OCI-LY1 (cell line): ENCODE measurements around the gene OTOP3.

Experiments
- H2AFZ ChIP-seq: fragments of 200-600 bp; sonication (generic), shearing (Covaris generic); 2 replicates; pipeline ENCODE4 v1.6.0; 2014; ENCODE audit warnings: antibody characterized with exemption, mild to moderate bottlenecking, low read length
- H3F3A ChIP-seq: fragments of 200-600 bp; sonication (generic), shearing (Covaris generic); 2 replicates; pipeline ENCODE4 v1.6.0; 2014; ENCODE audit warnings: mild to moderate bottlenecking, antibody characterized with exemption, low read length, moderate library complexity; ENCODE audit not compliant: insufficient read depth
- H3K27ac ChIP-seq: fragments of 200-600 bp; sonication (generic); 2 replicates; pipeline ENCODE4 v1.5.1; 2014; ENCODE audit warnings: low read length, mixed run types, mild to moderate bottlenecking, low read depth; ENCODE audit not compliant: poor library complexity, severe bottlenecking
- H3K27me3 ChIP-seq: fragments of 200-600 bp; sonication (generic); 2 replicates; pipeline ENCODE4 v1.6.0; 2014; ENCODE audit warnings: antibody characterized with exemption, mild to moderate bottlenecking, low read length, moderate library complexity; ENCODE audit not compliant: insufficient read depth
- H3K36me3 ChIP-seq: fragments of 200-600 bp; sonication (generic); 2 replicates; pipeline ENCODE4 v1.6.1; 2014; ENCODE audit warnings: mild to moderate bottlenecking, antibody characterized with exemption, low read length, moderate library complexity, mixed read lengths; ENCODE audit not compliant: insufficient read depth
- H3K4me1 ChIP-seq: fragments of 200-600 bp; sonication (generic); 2 replicates; pipeline ENCODE4 v1.5.1; 2014; ENCODE audit warnings: mild to moderate bottlenecking, low read length, moderate library complexity; ENCODE audit not compliant: insufficient read depth, severe bottlenecking
- H3K4me2 ChIP-seq: fragments of 200-600 bp; sonication (generic), shearing (Covaris generic); 2 replicates; pipeline ENCODE4 v1.6.1; 2014; ENCODE audit warnings: low read length
- H3K4me3 ChIP-seq: fragments of 200-600 bp; sonication (generic); 2 replicates; pipeline ENCODE4 v1.5.1; 2014; ENCODE audit warnings: low read length, low read depth, mild to moderate bottlenecking, mixed read lengths; ENCODE audit not compliant: poor library complexity, severe bottlenecking
- H3K79me2 ChIP-seq: fragments of 200-600 bp; shearing (Covaris generic); 2 replicates; pipeline ENCODE4 v1.6.1; 2016; ENCODE audit warnings: mixed run types, low read length, mixed read lengths; ENCODE audit not compliant: insufficient read depth
- H3K9ac ChIP-seq: fragments of 200-600 bp; sonication (generic), shearing (Covaris generic); 2 replicates; pipeline ENCODE4 v1.6.1; 2014; ENCODE audit warnings: mild to moderate bottlenecking, low read length, mixed read lengths
- H3K9me2 ChIP-seq: fragments of 200-600 bp; sonication (generic), shearing (Covaris generic); 2 replicates; pipeline ENCODE4 v1.6.1; 2014; ENCODE audit warnings: low read depth, mild to moderate bottlenecking, low read length, mixed read lengths
- H3K9me3 ChIP-seq: fragments of 200-600 bp; shearing (Covaris generic); 2 replicates; pipeline ENCODE4 v1.6.1; 2014; ENCODE audit warnings: low read length, mixed read lengths
- H4K20me1 ChIP-seq: fragments of 200-600 bp; sonication (generic), shearing (Covaris generic); 2 replicates; pipeline ENCODE4 v1.6.0; 2016; ENCODE audit warnings: mild to moderate bottlenecking, low read length; ENCODE audit not compliant: insufficient read depth
- CTCF ChIP-seq: fragments of 200-600 bp; sonication (generic), shearing (Covaris generic); IDR thresholded peaks from 2 replicates; pipeline ENCODE4 v1.5.1; 2017; ENCODE audit warnings: mild to moderate bottlenecking, antibody characterized with exemption, low read length, moderate library complexity, mixed read lengths
- EZH2 ChIP-seq: fragments of 200-600 bp; sonication (generic), shearing (Covaris generic); IDR thresholded peaks from 2 replicates; pipeline ENCODE4 v1.8.0; 2017; ENCODE audit warnings: borderline replicate concordance, mixed run types, mild to moderate bottlenecking, antibody characterized with exemption, low read length, moderate library complexity, mixed read lengths

Gene OTOP3

GRCh38 chr17:74925242-74925641 is 10.5 kb upstream of the OTOP3 start:
- H3K4me1 ChIP-seq: peaks cover 4% of the 10 kb centered on the region
- H3K4me3 ChIP-seq: no peak overlapping the region
- H3K27ac ChIP-seq: no peak overlapping the region
- no peaks in the 10 kb centered on the region for H3K9me3 ChIP-seq
- H3K9ac ChIP-seq: no peak overlapping the region
- no peaks in the 10 kb centered on the region; the same call in 1 of the 2 replicates for H3K27me3 ChIP-seq
- H3F3A ChIP-seq: no peaks in the 10 kb centered on the region
- no peaks in the 10 kb centered on the region for H4K20me1 ChIP-seq
- H2AFZ ChIP-seq: no peak overlapping the region
- no peaks in the 10 kb centered on the region for H3K79me2 ChIP-seq
- H3K9me2 ChIP-seq: no peaks in the 10 kb centered on the region
- no peaks in the 10 kb centered on the region for H3K36me3 ChIP-seq
- H3K4me2 ChIP-seq: no peak overlapping the region
- no peak for TF ChIP-seq CTCF
- TF ChIP-seq EZH2: no peak

GRCh38 chr17:74928786-74929185 is 6.9 kb upstream of the OTOP3 start:
- H3K9me3 ChIP-seq: no peaks in the 10 kb centered on the region
- H2AFZ ChIP-seq: no peak overlapping the region

DNA sequence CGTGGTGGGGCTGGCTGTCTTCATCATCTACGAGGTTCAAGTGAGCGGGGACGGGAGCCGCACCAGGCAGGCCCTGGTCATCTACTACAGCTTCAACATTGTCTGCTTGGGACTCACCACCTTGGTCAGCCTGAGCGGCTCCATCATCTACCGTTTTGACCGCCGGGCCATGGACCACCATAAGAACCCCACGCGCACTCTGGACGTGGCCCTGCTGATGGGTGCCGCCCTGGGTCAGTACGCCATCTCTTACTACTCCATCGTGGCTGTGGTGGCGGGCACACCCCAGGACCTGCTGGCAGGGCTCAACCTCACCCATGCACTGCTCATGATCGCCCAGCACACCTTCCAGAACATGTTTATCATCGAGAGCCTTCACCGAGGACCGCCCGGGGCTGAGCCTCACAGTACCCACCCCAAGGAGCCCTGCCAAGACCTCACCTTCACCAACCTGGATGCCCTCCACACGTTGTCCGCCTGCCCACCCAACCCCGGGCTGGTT is 5.1 kb upstream of the OTOP3 start:
- Histone ChIP-seq H2AFZ (no peak overlapping the region), H3K9me3 (no peaks in the 10 kb centered on the region), H3K27ac (no peak overlapping the region), H3F3A (no peaks in the 10 kb centered on the region), H4K20me1 (no peaks in the 10 kb centered on the region), H3K79me2 (no peaks in the 10 kb centered on the region), H3K36me3 (no peaks in the 10 kb centered on the region), H3K27me3 (peaks cover 3% of the 10 kb centered on the region; the same call in 1 of the 2 replicates), H3K4me1 (no peaks in the 10 kb centered on the region), H3K4me2 (no peak overlapping the region), H3K9ac (no peak overlapping the region), H3K4me3 (no peak overlapping the region), H3K9me2 (no peaks in the 10 kb centered on the region)
- TF ChIP-seq EZH2 (no peak), CTCF (no peak)

More at GRCh38 chr17:74928786-74929185, 6.9 kb upstream of the OTOP3 start:
- H3K79me2 ChIP-seq: no peaks in the 10 kb centered on the region
- no peaks in the 10 kb centered on the region for H4K20me1 ChIP-seq
- no peak overlapping the region for H3K4me2 ChIP-seq
- no peak for TF ChIP-seq CTCF
- H3F3A ChIP-seq: no peaks in the 10 kb centered on the region
- H3K4me1 ChIP-seq: no peaks in the 10 kb centered on the region
- H3K27ac ChIP-seq: no peak overlapping the region
- H3K9me2 ChIP-seq: no peaks in the 10 kb centered on the region
- no peaks in the 10 kb centered on the region for H3K36me3 ChIP-seq
- H3K4me3 ChIP-seq: no peak overlapping the region
- H3K9ac ChIP-seq: no peak overlapping the region
- H3K27me3 ChIP-seq: peaks cover 3% of the 10 kb centered on the region; the same call in 1 of the 2 replicates
